HEK293T (cell line): ENCODE results near the gene PTPN7.

Source experiments
- CTCF ChIA-PET: fragments of 350-600 bp; formaldehyde crosslinking; extraction: SDS; loops from one replicate; lab custom pipeline; 2021; ENCODE audit warnings: antibody characterized with exemption, inconsistent platforms; lab: Yijun Ruan, JAX
- POLR2A ChIA-PET: fragments of 350-600 bp; formaldehyde crosslinking; extraction: SDS; loops from one replicate; lab custom pipeline; 2020; ENCODE audit warnings: antibody characterized with exemption, inconsistent platforms; lab: Yijun Ruan, JAX
- DNase-seq: peaks from one replicate; pipeline ENCODE4 v3.0.0; 2012; ENCODE audit warnings: mixed read lengths; ENCODE audit errors: extremely low spot score
- ARNT ChIP-seq: fragments of 450-650 bp; IDR thresholded peaks from 2 replicates; pipeline ENCODE4 v1.6.1; 2017; ENCODE audit warnings: mild to moderate bottlenecking
- BHLHE40 ChIP-seq: fragments of 450-650 bp; IDR thresholded peaks from 2 replicates; pipeline ENCODE4 v1.6.1; 2016; ENCODE audit warnings: mild to moderate bottlenecking, moderate library complexity, borderline replicate concordance
- CTBP1 ChIP-seq: fragments of 450-650 bp; IDR thresholded peaks from 2 replicates; pipeline ENCODE4 v1.6.1; 2016; ENCODE audit warnings: borderline replicate concordance
- ELF4 ChIP-seq: fragments of 450-650 bp; IDR thresholded peaks from 2 replicates; pipeline ENCODE4 v1.6.1; 2017; ENCODE audit warnings: antibody characterized with exemption
- FOXA1 ChIP-seq: fragments of 450-650 bp; IDR thresholded peaks from 2 replicates; pipeline ENCODE4 v1.6.1; 2016; ENCODE audit warnings: mild to moderate bottlenecking
- FOXK2 ChIP-seq: fragments of 450-650 bp; IDR thresholded peaks from 2 replicates; pipeline ENCODE4 v1.6.1; 2016; ENCODE audit warnings: mild to moderate bottlenecking
- FOXM1 ChIP-seq: fragments of 450-650 bp; IDR thresholded peaks from 2 replicates; pipeline ENCODE4 v1.6.1; 2017; ENCODE audit warnings: mild to moderate bottlenecking, borderline replicate concordance
- HDGF ChIP-seq: fragments of 450-650 bp; IDR thresholded peaks from 2 replicates; pipeline ENCODE4 v1.6.1; 2017; ENCODE audit warnings: antibody characterized with exemption, borderline replicate concordance
- L3MBTL2 ChIP-seq: fragments of 450-650 bp; conservative IDR thresholded peaks from 2 replicates; pipeline ENCODE4 v1.6.1; 2016; ENCODE audit warnings: mild to moderate bottlenecking
- LEF1 ChIP-seq: fragments of 450-650 bp; IDR thresholded peaks from 2 replicates; pipeline ENCODE4 v1.6.1; 2017; ENCODE audit warnings: mild to moderate bottlenecking, borderline replicate concordance
- NFRKB ChIP-seq: fragments of 450-650 bp; IDR thresholded peaks from 2 replicates; pipeline ENCODE4 v1.6.1; 2016; ENCODE audit warnings: mild to moderate bottlenecking, moderate library complexity
- SP1 ChIP-seq: fragments of 450-650 bp; IDR thresholded peaks from 2 replicates; pipeline ENCODE4 v1.6.1; 2017
- SUZ12 ChIP-seq: fragments of 450-650 bp; IDR thresholded peaks from 2 replicates; pipeline ENCODE4 v1.6.1; 2016; ENCODE audit warnings: mild to moderate bottlenecking
- TARDBP ChIP-seq: fragments of 450-650 bp; IDR thresholded peaks from 2 replicates; pipeline ENCODE4 v1.6.1; 2016
- ZNF384 ChIP-seq: fragments of 450-650 bp; IDR thresholded peaks from 2 replicates; pipeline ENCODE4 v1.6.1; 2016
- TF ChIP-seq, protein P1 (sequence below): fragments of 450-650 bp; IDR thresholded peaks from 2 replicates; pipeline ENCODE4 v1.6.1; 2016

The PTPN7 gene

DNA sequence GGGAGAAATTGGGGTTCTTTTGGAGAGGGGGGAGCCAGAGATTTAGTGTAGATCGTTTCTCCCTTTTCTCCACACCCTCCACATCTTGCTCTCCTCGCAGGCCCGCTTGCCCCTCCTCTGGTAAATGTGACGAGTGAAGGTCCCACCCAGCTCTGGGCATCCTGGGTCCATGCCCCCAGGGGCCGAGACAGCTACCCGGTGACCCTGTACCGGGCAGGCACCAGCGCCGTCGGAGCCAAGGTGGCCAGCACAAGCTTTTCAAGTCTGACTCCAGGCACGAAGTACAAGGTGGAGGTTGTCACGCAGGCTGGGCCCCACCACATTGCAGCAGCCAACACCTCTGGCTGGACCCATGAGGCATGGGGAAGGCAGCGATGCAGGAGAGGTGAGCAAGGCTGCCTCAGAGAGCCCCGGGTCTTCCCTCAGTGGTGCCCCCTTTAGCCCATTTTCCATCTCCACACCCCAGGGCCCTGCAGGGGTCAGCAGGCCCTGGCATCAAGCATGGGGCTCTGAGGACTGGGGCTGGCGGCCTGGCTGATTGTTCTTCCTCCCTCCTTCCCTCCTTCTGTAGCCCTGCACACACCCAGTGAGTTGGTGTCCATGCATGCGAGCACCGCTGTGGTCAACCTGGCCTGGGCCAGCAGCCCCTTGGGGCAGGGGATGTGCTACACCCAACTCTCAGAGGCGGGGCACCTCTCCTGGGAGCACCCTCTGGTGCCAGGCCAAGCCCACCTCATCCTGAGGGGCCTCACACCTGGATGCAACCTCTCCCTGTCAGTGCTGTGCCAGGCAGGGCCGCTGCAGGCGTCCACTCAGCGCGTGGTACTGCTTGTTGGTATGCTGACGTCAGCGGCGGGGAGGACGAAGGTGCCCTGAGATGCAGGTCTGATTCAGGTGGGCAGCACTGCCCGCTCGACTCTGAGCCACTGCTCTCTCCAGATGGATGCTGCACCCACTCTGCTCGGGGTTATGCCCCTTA is 16.8 kb upstream of the PTPN7 start:
- CTCF ChIA-PET, result interaction anchor here (1.0 to 1.3 kb wide), 2 partner anchors 9 to 22 kb away, joined by 3 to 4 read pairs; no protein-coding TSS in a partner anchor
- POLR2A ChIA-PET, result no interaction called here

DNA sequence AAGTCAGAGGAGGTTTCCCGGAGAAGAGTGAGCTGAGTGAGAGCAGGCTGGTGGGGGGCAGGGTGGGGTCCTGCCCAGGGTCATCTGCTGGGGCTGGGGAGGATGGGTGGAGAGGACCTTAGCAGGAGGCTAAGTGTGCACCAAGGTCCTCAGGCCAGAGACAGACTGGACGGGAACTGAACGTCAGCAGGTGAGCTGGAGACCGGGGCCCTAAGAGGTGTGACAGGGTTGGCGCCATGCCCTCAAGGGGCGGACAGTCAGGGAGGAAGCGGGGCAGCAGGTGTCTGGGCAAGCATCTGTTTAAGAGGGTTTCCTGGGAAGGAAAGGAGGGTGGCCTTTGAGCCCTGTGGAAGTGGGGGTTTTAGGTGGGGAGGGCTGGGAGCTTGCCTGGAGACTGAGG is 13.6 kb upstream of the PTPN7 start:
- CTCF ChIA-PET, result interaction anchor here (0.9 kb wide), 1 partner anchor 19 kb away, joined by 3 read pairs; no protein-coding TSS in a partner anchor
- TF ChIP-seq SUZ12 (no peak), NFRKB (no peak), HDGF (no peak)
- POLR2A ChIA-PET, result no interaction called here
- DNase-seq, result no peak

More for the DNA sequence above, 16.8 kb upstream of the PTPN7 start:
- TF ChIP-seq NFRKB (no peak), L3MBTL2 (no peak), FOXM1 (no peak), ARNT (no peak), SUZ12 (no peak), FOXA1 (no peak), CTBP1 (no peak)
- TF ChIP-seq, protein P1, sequence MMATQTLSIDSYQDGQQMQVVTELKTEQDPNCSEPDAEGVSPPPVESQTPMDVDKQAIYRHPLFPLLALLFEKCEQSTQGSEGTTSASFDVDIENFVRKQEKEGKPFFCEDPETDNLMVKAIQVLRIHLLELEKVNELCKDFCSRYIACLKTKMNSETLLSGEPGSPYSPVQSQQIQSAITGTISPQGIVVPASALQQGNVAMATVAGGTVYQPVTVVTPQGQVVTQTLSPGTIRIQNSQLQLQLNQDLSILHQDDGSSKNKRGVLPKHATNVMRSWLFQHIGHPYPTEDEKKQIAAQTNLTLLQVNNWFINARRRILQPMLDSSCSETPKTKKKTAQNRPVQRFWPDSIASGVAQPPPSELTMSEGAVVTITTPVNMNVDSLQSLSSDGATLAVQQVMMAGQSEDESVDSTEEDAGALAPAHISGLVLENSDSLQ, result no peak
- no peak for DNase-seq

DNA sequence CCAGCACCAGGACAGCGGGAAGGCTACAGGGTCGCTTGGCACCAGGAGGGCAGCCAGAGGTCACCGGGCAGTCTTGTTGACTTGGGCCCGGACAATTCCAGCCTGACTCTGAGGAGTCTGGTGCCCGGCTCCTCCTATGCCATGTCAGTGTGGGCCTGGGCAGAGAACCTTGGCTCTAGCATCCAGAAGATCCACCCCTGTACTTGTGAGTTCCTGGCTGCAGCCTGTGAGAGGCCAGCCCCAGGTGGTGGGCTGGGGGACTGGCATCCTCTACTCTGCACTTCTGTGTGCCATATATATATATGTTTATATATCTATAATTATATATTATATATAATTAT is 11.6 kb upstream of the PTPN7 start:
- no peak for DNase-seq
- CTCF ChIA-PET, result no interaction called here
- POLR2A ChIA-PET, result no interaction called here
- TF ChIP-seq BHLHE40 (no peak), TARDBP (no peak), NFRKB (no peak), L3MBTL2 (no peak), CTBP1 (no peak), HDGF (no peak), SUZ12 (no peak), FOXA1 (no peak), ZNF384 (no peak)
- TF ChIP-seq, protein P1, result no peak

DNA sequence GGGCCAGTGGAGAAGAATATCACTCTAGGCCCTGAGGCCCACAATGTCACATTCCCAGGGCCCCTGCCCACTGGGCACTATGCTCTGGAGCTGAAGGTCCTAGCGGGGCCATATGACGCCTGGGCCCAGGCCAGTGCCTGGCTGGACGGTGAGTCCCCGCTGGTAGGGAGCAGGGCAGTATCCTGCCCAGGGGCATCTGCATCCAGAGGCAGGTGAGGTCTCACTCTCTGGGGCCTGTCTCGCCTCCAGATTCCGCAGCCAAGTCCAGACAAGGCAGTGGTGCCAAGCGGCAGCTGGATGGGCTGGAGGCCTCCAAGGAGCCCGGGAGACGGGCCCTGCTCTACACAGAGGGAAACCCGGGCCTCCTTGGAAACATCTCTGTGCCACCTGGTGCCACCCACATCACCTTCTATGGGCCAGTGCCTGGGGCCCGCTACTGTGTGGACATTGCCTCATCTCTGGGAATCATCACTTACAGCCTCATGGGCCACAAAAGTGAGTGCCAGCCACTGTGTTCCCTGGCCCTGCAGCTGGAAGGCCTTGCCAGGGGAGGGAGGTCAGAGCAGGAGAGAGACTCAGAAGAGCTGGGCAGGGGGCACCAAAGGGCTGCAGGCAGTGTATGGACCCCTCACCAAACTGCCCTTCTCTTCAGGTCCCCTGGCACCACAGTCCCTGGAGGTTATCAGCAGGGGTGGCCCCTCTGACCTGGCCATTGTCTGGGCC is 11.1 kb upstream of the PTPN7 start:
- CTCF ChIA-PET, result no interaction called here
- DNase-seq, result no peak
- TF ChIP-seq L3MBTL2 (no peak), LEF1 (no peak)
- POLR2A ChIA-PET, result no interaction called here

DNA sequence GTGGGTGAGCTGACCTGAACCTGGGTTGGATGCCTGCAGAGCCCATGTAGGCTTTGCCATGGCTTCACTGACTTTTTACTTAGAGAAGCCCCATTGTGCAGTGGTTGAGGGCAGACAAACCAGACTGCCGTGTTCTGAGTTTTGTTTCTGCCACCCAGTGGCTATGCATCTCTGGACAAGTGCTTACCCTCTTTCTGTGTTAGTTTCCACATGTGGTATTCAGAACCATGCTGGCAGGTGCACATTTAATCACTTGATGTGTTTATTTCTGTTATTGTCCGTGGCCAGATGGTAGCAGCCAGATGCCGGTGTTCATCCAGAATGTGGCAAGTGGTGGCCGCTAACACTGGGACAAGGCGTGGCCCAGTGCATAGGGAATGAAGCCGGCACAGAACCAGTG is 10.3 kb upstream of the PTPN7 start:
- ChIA-PET CTCF (interaction anchor here (1.6 kb wide), 1 partner anchor 16 kb away, joined by 4 read pairs; no protein-coding TSS in a partner anchor), POLR2A (no interaction called here)

DNA sequence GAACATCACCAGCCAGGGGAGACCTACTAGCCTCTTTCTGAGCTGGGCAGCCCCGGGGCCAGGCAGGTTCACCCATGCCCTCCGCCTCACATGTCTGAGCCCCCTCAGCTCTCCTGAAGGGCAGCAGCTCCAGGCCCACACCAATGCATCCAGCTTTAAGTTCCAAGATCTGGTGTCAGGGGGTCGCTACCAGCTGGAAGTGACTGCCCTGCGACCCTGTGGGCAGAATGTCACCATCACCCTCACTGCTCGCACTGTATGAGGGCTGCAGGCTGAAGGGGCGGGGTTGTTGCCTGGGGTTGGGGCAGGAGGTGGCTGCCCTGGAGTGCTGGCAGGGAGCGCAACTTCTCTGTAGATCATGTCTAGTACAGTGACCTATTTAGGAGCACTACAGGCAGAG is 8.5 kb upstream of the PTPN7 start:
- ChIA-PET CTCF (no interaction called here), POLR2A (no interaction called here)
- no peak for DNase-seq
- no peak for TF ChIP-seq SP1
- TF ChIP-seq SUZ12, result no peak
- no peak for TF ChIP-seq FOXM1
- no peak for TF ChIP-seq NFRKB
- TF ChIP-seq LEF1, result no peak
- no peak for TF ChIP-seq BHLHE40
- no peak for TF ChIP-seq TARDBP
- no peak for TF ChIP-seq ZNF384
- no peak for TF ChIP-seq HDGF
- no peak for TF ChIP-seq FOXA1
- TF ChIP-seq, protein P1, result no peak
- TF ChIP-seq ARNT, result no peak
- no peak for TF ChIP-seq FOXK2
- TF ChIP-seq L3MBTL2, result no peak
- no peak for TF ChIP-seq ELF4
- TF ChIP-seq CTBP1, result no peak

More for the DNA sequence above, 10.3 kb upstream of the PTPN7 start:
- no peak for TF ChIP-seq ZNF384
- TF ChIP-seq CTBP1, result no peak
- TF ChIP-seq SUZ12, result no peak
- TF ChIP-seq ELF4, result no peak
- TF ChIP-seq SP1, result no peak
- TF ChIP-seq ARNT, result no peak
- no peak for TF ChIP-seq NFRKB
- TF ChIP-seq FOXK2, result no peak
- TF ChIP-seq FOXM1, result no peak
- no peak for TF ChIP-seq L3MBTL2
- TF ChIP-seq, protein P1, result no peak
- TF ChIP-seq BHLHE40, result no peak
- no peak for TF ChIP-seq HDGF
- TF ChIP-seq FOXA1, result no peak
- no peak for TF ChIP-seq LEF1
- TF ChIP-seq TARDBP, result no peak
- no peak for DNase-seq
